ENCODE data around the gene ARHGAP8.

DNA sequence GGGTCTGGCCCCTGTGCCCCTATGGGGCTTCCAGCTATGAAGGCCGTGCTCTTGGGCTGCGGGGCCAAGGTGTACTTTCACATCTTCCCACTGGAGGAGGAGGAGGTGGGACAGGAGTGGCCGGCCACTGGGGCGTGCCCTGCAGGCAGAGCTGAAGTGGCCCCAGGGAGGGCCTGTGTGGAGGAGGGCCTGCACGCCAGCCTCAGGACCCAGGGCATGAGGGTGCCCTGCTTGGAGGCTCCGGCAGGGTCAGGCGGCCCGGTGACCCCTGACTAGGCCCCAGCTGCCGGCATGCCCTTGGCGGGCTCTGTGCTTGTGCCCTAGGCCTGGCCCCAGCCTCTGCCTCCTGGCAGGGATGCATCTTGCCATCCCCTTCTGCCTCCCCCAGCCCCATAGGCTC, 45.2 kb upstream of the ARHGAP8 start:
- no peak for TF ChIP-seq POLR2A (IDR thresholded peaks at IDR 0.05)
- TF ChIP-seq, protein P1, sequence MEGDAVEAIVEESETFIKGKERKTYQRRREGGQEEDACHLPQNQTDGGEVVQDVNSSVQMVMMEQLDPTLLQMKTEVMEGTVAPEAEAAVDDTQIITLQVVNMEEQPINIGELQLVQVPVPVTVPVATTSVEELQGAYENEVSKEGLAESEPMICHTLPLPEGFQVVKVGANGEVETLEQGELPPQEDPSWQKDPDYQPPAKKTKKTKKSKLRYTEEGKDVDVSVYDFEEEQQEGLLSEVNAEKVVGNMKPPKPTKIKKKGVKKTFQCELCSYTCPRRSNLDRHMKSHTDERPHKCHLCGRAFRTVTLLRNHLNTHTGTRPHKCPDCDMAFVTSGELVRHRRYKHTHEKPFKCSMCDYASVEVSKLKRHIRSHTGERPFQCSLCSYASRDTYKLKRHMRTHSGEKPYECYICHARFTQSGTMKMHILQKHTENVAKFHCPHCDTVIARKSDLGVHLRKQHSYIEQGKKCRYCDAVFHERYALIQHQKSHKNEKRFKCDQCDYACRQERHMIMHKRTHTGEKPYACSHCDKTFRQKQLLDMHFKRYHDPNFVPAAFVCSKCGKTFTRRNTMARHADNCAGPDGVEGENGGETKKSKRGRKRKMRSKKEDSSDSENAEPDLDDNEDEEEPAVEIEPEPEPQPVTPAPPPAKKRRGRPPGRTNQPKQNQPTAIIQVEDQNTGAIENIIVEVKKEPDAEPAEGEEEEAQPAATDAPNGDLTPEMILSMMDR (IDR thresholded peaks at IDR 0.05): no peak

Measured in prostate gland (tissue), 2 donors.